GM21786 (cell line): ENCODE data around the gene PRODH.
"Not testable (repeated sequence)": the region's sequence is repeated elsewhere in the genome, so short reads cannot be mapped to it uniquely, and the experiment has no call there.

Experiments used
- ATAC-seq: cut with Tn5 transposase; IDR thresholded peaks from one replicate; pipeline ENCODE4 v1.9.1; 2021; ENCODE audit not compliant: unreplicated experiment

PRODH gene, protein sequence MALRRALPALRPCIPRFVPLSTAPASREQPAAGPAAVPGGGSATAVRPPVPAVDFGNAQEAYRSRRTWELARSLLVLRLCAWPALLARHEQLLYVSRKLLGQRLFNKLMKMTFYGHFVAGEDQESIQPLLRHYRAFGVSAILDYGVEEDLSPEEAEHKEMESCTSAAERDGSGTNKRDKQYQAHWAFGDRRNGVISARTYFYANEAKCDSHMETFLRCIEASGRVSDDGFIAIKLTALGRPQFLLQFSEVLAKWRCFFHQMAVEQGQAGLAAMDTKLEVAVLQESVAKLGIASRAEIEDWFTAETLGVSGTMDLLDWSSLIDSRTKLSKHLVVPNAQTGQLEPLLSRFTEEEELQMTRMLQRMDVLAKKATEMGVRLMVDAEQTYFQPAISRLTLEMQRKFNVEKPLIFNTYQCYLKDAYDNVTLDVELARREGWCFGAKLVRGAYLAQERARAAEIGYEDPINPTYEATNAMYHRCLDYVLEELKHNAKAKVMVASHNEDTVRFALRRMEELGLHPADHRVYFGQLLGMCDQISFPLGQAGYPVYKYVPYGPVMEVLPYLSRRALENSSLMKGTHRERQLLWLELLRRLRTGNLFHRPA

DNA sequence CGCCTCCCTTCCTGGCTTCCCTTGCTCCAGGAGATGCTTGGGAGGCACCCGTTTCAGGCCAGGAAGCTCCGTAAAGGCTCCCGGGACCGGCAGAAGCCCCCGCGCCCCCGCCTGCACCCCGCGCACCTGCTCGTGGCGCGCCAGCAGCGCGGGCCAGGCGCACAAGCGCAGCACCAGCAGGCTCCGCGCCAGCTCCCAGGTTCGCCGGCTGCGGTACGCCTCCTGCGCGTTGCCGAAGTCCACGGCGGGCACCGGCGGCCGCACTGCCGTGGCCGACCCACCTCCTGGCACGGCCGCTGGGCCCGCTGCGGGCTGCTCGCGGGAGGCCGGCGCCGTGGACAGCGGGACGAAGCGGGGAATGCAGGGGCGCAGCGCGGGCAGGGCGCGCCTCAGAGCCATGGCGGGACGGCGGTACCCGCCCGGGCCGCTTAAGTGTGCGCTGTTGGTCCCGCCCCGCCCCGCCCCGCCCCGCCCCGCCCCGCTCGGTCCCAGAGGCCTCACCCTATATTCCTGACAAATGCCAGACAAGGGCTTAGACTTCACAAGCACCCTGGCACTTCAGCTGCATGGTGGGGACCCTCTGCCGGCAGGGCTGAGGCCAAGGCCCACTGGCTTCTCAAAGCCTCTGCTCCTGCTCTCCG is at the start of gene PRODH:
PRODH (minus strand) TSS at position 405 of the 641 bp plus-strand sequence; CDS start at position 399, 6 bp downstream.
- ATAC-seq, result no peak

- no peak for ATAC-seq
Measured at GRCh38 chr22:18985780-18986179, 49.7 kb upstream of the PRODH start.

DNA sequence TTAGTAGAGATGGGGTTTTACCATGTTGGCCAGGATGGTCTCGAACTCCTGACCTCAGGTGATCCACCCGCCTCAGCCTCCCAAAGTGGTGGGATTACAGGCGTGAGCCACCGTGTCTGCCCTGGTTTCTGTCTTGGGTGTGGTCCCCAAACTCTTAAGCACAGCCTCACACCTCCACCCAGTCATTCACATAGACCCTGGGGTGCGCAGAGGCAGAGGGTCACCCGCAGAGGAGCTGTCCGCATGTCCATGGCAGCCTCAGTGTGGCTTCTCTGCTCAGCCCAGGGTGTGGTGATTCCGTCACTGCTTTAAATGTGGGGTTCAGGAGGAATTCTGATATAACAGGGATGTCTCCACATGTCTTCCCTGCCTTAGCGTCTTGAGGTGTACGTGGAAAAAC is 48.5 kb upstream of the PRODH start:
- no peak for ATAC-seq

DNA sequence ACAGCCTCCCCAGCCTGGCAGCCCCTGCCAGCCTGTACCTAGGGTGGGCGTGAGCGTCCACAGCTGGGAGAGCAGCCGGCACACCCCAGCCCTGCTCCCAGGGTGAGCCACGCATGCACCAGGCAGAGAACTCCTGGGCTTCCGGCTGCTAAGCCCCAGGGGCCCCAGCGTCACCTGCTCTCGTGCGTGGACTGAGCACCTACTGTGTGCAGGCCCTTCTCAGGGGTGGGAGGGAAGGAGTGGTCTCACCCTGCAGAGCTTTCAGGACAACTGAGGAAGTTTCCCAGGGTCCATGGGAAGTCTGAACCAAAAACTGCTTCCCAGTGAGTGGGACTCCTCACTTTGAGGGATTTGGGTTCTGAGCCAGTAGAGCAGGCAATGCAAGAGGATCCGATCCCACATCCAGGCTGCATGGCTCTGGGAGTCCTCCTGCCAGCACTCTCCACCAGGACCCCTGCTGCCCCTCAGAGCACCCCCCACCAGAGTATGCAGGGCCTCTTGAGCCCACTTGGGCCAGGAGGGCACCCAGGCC is 47.1 kb upstream of the PRODH start:
- no peak for ATAC-seq

GRCh38 chr22:18980829-18981228 is 44.7 kb upstream of the PRODH start:
- no peak for ATAC-seq

GRCh38 chr22:18979957-18980356 is 43.9 kb upstream of the PRODH start:
- no peak for ATAC-seq

GRCh38 chr22:18978506-18978905 is 42.4 kb upstream of the PRODH start:
- ATAC-seq, result no peak

GRCh38 chr22:18977824-18978425 is 41.8 kb upstream of the PRODH start:
- no peak for ATAC-seq

DNA sequence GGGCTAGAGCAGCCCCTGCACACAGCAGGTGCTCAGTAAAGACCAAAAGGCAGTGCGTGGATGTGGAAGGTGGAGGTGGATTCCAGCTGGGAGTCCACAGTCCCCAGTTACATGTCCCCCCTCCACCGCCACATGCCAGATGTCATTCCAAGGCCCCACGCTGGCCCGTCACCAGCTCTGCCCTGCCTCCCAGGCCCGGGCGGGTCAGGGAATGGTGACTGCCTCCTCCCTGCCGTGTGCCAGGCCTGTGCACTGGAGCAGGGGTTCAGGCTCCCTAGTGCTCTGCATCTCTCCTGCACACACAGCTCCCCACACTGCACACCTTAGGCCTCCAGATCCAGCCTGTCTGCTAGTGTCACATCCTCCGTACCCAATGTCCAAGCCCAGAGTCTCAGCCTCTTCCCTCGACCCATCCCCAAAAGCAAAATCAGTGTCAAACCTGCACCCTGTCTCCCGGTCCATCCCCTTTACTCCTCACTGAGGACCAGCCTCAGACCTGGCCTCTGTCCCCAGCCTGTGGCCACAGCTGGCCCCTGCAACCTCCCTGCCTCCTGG is 40.2 kb upstream of the PRODH start:
- ATAC-seq, result no peak

GRCh38 chr22:18975434-18976196 is 39.5 kb upstream of the PRODH start:
- ATAC-seq, result no peak

- no peak for ATAC-seq
Measured at GRCh38 chr22:18974477-18975180, 38.5 kb upstream of the PRODH start.

GRCh38 chr22:18973264-18974031 is 37.4 kb upstream of the PRODH start:
- ATAC-seq, result no peak

- ATAC-seq, result not testable (repeated sequence)
Measured at GRCh38 chr22:18972591-18972990, 36.5 kb upstream of the PRODH start.

- not testable (repeated sequence) for ATAC-seq
Measured at GRCh38 chr22:18972029-18972428, 35.9 kb upstream of the PRODH start.

- ATAC-seq, result no peak
Measured at GRCh38 chr22:18971321-18971751, 35.2 kb upstream of the PRODH start.

DNA sequence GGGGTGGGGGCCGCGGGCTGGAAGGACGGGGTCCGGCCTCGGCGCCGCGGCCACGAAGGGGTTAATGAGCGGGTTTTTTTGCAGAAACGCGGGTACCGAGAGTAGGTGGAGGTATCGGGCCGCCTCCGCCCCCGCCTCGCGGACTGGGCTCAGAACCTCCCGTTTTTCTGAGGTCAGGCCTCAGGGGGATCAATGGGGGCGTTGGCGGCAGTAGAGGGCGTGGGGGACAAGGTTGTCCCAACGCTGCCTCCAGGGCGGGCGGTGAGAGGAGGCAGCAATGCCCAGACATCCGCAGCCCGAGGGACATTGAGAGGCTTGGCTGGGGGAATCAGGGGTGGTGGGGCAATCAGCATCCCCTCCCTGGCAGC is 34.8 kb upstream of the PRODH start:
- ATAC-seq, result no peak

GRCh38 chr22:18970176-18970947 is 34.3 kb upstream of the PRODH start:
- ATAC-seq, result no peak
